Calu3 (cell line): ENCODE data around the gene TRIM26. TPM values are rescaled to one million over a fixed set of nuclear protein-coding genes. Genes with fewer than 3 reads are reported as not detected.

Experiments
- BruUV-seq: library from RNA; stranded (reverse); fragments of 400-500 nt; replicated peaks from 2 replicates; lab custom pipeline; 2021; lab: Mats Ljungman, UMichigan
- CTCF ChIA-PET: fragments of 300-600 bp; sonication (Branson Sonifier 250); formaldehyde crosslinking; loops from one replicate; lab custom pipeline; 2022; ENCODE audit warnings: antibody characterized with exemption; lab: Charles Lee
- DNase-seq: peaks from one replicate; pipeline ENCODE4 v3.0.0; 2022
- H3K27ac Mint-ChIP-seq: one replicate; pipeline ENCODE4 v1.8.0; 2022; ENCODE audit warnings: mixed read lengths; ENCODE audit not compliant: unreplicated experiment
- H3K27me3 Mint-ChIP-seq: one replicate; pipeline ENCODE4 v1.8.0; 2022; ENCODE audit warnings: mixed read lengths; ENCODE audit not compliant: unreplicated experiment
- H3K36me3 Mint-ChIP-seq: one replicate; pipeline ENCODE4 v1.8.0; 2022; ENCODE audit warnings: mild to moderate bottlenecking, moderate library complexity, mixed read lengths; ENCODE audit not compliant: insufficient read depth, unreplicated experiment
- H3K4me1 Mint-ChIP-seq: one replicate; pipeline ENCODE4 v1.8.0; 2022; ENCODE audit warnings: mild to moderate bottlenecking, low read depth, mixed read lengths; ENCODE audit not compliant: unreplicated experiment
- H3K4me3 Mint-ChIP-seq: one replicate; pipeline ENCODE4 v1.8.0; 2022; ENCODE audit warnings: mild to moderate bottlenecking, low read depth, moderate library complexity, mixed read lengths; ENCODE audit not compliant: unreplicated experiment
- H3K9me3 Mint-ChIP-seq: one replicate; pipeline ENCODE4 v1.8.0; 2022; ENCODE audit warnings: low read depth, mixed read lengths; ENCODE audit not compliant: unreplicated experiment
- intact Hi-C: fragments of 100-400 bp; cut with micrococcal nuclease; formaldehyde crosslinking; loops from one replicate; pipeline ENCODE4 v1.10.0; 2022; ENCODE audit not compliant: unreplicated experiment
- total RNA-seq: library from RNA; stranded (reverse); gene quantifications from 2 replicates; pipeline ENCODE4 v1.2.3, GENCODE V29; 2022
- TF ChIP-seq, protein P1 (sequence below): fragments of 200-600 bp; IDR thresholded peaks from one replicate; pipeline ENCODE4 v1.8.0; 2022; ENCODE audit warnings: antibody characterized with exemption; ENCODE audit not compliant: unreplicated experiment

TRIM26 gene
- total RNA-seq, 1 experiment from 2014 or later = 89.9 TPM

DNA sequence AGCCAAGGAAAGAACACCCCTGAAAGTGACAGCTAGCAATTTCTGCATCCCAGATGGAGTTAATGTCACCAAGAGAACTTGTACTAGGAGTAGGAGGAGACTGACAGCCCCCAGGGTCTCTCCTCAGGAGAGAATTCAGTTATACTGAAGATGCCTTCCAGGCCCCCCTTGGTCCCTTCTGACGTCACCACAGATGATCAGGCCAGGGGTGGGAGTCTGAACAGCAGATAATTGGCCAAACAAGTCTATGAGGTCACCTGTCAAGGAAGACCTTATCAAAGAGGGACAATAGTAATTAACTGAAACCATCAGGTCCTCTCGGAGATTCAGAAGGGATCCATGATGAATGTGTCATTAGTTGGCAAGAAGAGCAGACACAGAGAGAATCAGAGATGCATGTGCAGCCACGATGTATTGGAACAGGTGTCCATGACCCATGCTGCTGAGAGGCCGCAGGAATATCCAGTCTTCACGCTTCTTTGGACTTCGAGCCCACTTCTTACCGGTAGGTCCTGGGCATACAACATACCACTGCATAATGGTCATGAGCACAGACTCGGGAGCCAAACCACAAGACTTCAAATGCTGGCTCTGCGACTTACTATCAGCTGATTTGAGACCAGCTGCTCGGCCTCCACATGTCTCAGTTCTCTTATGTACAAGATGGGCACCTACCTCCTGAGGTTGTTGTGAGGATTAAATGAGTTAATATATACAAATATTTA is 62.4 kb downstream of the TRIM26 start:
- no TSS peak for BruUV-seq
- DNase-seq = no peak
- TF ChIP-seq, protein P1, sequence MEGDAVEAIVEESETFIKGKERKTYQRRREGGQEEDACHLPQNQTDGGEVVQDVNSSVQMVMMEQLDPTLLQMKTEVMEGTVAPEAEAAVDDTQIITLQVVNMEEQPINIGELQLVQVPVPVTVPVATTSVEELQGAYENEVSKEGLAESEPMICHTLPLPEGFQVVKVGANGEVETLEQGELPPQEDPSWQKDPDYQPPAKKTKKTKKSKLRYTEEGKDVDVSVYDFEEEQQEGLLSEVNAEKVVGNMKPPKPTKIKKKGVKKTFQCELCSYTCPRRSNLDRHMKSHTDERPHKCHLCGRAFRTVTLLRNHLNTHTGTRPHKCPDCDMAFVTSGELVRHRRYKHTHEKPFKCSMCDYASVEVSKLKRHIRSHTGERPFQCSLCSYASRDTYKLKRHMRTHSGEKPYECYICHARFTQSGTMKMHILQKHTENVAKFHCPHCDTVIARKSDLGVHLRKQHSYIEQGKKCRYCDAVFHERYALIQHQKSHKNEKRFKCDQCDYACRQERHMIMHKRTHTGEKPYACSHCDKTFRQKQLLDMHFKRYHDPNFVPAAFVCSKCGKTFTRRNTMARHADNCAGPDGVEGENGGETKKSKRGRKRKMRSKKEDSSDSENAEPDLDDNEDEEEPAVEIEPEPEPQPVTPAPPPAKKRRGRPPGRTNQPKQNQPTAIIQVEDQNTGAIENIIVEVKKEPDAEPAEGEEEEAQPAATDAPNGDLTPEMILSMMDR = no peak
- no peaks in the 10 kb centered on the region for H3K9me3 Mint-ChIP-seq
- intact Hi-C loops = loop anchor here (2.0 kb wide), 1 partner anchor 20 kb away; no protein-coding TSS in a partner anchor
- no peak overlapping the region for H3K4me3 Mint-ChIP-seq
- H3K27ac Mint-ChIP-seq = no peak overlapping the region
- no peaks in the 10 kb centered on the region for H3K27me3 Mint-ChIP-seq
- H3K4me1 Mint-ChIP-seq = peaks cover 42% of the 10 kb centered on the region
- CTCF ChIA-PET = no interaction called here
- no peaks in the 10 kb centered on the region for H3K36me3 Mint-ChIP-seq

DNA sequence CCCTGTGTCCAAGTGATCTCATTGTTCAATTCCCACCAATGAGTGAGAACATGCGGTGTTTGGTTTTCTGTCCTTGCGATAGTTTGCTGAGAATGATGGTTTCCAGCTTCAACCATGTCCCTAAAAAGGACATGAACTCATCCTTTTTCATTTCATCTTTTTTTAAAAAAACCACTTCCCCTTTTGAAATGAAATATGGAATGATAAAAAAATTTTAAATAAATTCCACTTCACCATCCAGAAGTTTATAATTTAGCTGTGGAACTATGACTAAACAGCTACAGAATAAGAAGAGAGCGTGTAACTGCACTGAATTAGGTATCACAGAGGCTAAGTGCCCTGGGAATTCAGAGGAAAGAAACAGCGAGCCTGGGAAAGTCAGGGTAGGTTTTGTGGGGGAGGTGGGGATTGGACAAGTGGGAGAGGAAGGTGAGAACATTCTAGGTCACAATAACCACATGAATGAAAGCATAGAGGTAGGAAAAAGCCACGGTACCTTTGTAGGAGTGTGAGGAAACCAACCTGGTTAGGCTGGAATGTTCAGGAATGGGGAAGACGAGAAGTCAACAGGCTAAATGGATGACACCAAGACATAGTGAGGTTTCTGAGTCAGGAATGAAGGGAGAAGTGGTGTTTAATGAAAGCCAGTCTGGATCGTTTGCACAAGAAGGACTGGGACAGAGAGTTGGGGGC is 63.2 kb downstream of the TRIM26 start:
- DNase-seq = no peak
- TF ChIP-seq, protein P1 = no peak
- no peak overlapping the region for H3K27ac Mint-ChIP-seq
- CTCF ChIA-PET = interaction anchor here (0.5 kb wide), 1 partner anchor 30 kb away, joined by 3 read pairs; no protein-coding TSS in a partner anchor
- H3K36me3 Mint-ChIP-seq = no peaks in the 10 kb centered on the region
- intact Hi-C loops = loop anchor here (2.0 kb wide), 1 partner anchor 21 kb away; no protein-coding TSS in a partner anchor
- H3K27me3 Mint-ChIP-seq = no peaks in the 10 kb centered on the region
- no TSS peak for BruUV-seq
- no peaks in the 10 kb centered on the region for H3K9me3 Mint-ChIP-seq
- peaks cover 34% of the 10 kb centered on the region for H3K4me1 Mint-ChIP-seq
- H3K4me3 Mint-ChIP-seq = no peak overlapping the region

DNA sequence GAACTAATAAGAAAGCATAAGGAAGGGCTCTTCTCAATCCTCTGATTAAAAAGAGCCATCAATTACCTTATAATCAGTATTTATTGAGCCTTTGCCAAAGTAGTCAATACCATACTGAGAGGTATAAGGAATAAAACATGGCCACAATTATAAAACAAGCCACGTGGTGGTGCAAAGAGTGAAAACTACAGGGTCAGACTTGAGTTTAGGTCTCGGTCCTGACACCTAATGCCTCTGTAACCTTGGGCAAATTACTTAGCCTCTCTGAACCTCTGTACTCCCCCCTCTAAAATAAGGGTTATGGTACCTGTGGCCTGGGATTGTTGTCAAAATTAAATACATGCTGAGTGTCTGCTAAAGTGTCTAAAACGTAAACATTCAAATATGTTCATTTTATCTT is 64.0 kb downstream of the TRIM26 start:
- H3K4me1 Mint-ChIP-seq = peaks cover 26% of the 10 kb centered on the region
- no peaks in the 10 kb centered on the region for H3K9me3 Mint-ChIP-seq
- H3K27ac Mint-ChIP-seq = no peak overlapping the region
- CTCF ChIA-PET = no interaction called here
- no peak overlapping the region for H3K4me3 Mint-ChIP-seq
- DNase-seq = no peak
- peaks cover 6% of the 10 kb centered on the region for H3K27me3 Mint-ChIP-seq
- TF ChIP-seq, protein P1 = no peak
- no TSS peak for BruUV-seq
- intact Hi-C loops = no loop called here
- H3K36me3 Mint-ChIP-seq = no peaks in the 10 kb centered on the region

DNA sequence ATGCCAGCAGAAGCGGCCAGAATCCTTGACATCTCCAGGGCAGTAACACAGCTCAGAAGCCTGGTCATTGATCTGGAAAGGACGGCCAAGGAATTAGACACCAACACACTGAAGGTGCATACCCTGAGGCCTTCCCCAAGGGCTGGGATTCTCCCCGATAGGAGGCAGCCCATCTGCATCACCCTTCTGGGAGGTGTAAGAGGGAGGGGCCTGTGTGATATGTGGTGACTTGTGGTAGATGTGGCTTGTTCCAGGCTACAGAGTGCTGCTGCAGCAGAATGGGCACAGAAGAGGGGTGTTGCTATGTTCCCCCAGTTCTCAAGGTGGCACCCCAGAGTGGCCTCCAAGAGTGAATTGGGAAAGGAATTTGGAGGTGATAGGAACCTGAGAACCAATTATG is 66.1 kb downstream of the TRIM26 start:
- no TSS peak for BruUV-seq
- intact Hi-C loops = no loop called here
- H3K27me3 Mint-ChIP-seq = peaks cover 11% of the 10 kb centered on the region

More for the DNA sequence above, 66.1 kb downstream of the TRIM26 start:
- H3K4me1 Mint-ChIP-seq = peaks cover 12% of the 10 kb centered on the region
- no peaks in the 10 kb centered on the region for H3K9me3 Mint-ChIP-seq
- TF ChIP-seq, protein P1 = no peak
- no peaks in the 10 kb centered on the region for H3K36me3 Mint-ChIP-seq
- no peak overlapping the region for H3K4me3 Mint-ChIP-seq
- no peak overlapping the region for H3K27ac Mint-ChIP-seq
- no peak for DNase-seq
- CTCF ChIA-PET = interaction anchor here (0.6 to 1.6 kb wide), 4 partner anchors 16 to 1033 kb away, joined by 3 to 4 read pairs (median 4); no protein-coding TSS in a partner anchor
